Pancreas (tissue), 10 donors: ENCODE measurements around the gene SLC10A3. TPM values are rescaled to one million over a fixed set of nuclear protein-coding genes. Genes with fewer than 3 reads are reported as not detected.

Experiments
- ATAC-seq, 4 donors: fragments of 200-7000 bp; cut with Tn5 transposase; one replicate each; pipeline versions ENCODE4 v1.8.0 to v1.9.1; 2020; ENCODE audit warnings: mild to moderate bottlenecking in 4 of 4, moderate library complexity in 4 of 4
- DNase-seq, 6 donors: peaks; one replicate each; pipeline ENCODE4 v3.0.0-alpha.2; 2020
- FAIRE-seq: peaks from 2 replicates; lab custom pipeline; 2012; peaks lifted over from hg19 to GRCh38; lab: Jason Lieb, UNC
- H3K27ac ChIP-seq, 4 donors: fragments of 200-600 bp; sonication (generic); 1 replicate in 3 of 4; 2 replicates in 1 of 4; pipeline versions ENCODE4 v1.5.0 to v1.8.0; 2020
- H3K27me3 ChIP-seq, 4 donors: fragments of 200-600 bp; one replicate each; pipeline ENCODE4 v1.8.0; 2021
- H3K36me3 ChIP-seq, 3 donors: fragments of 200-600 bp; sonication (generic) in 1 of 3; one replicate each; pipeline versions ENCODE4 v1.5.0 to v1.8.0; 2020 to 2021
- H3K4me1 ChIP-seq, 3 donors: fragments of 200-600 bp; one replicate each; pipeline ENCODE4 v1.8.0; 2021
- H3K4me3 ChIP-seq, 4 donors: fragments of 200-600 bp; sonication (generic) in 2 of 4; one replicate each; pipeline versions ENCODE4 v1.5.0 to v1.8.0; 2020 to 2021
- H3K9me3 ChIP-seq, 4 donors: fragments of 200-600 bp; one replicate each; pipeline ENCODE4 v1.8.0; 2021
- WGBS, 2 donors: extraction: QIAGEN DNeasy Blood & Tissue Kit; methylation state at CpG; one replicate each; pipeline ENCODE4 v1.1.7; 2013; 5-methylcytosine and 5-hydroxymethylcytosine counted together
- intact Hi-C, 3 donors: fragments of 100-400 bp; cut with DNase I; formaldehyde crosslinking; loops; one replicate each; pipeline versions ENCODE4 v1.11.1 to v1.14.2; 2022
- polyA plus RNA-seq, 2 donors: library from polyadenylated mRNA; stranded (reverse); fragments of 200-250 nt; gene quantifications; one replicate each; pipeline ENCODE4 v1.2.3, GENCODE V29; 2013
- total RNA-seq, 6 donors: library from RNA; stranded (reverse); fragmentation: NEBNext Ultra II Directional in 4 of 6; extraction: Animal tissue kit (Norgen Biotek cat#: 25700) in 4 of 6; gene quantifications; one replicate each; pipeline versions ENCODE4 v1.2.1 to v1.2.4, GENCODE V29; 2021 to 2023
- TF ChIP-seq, protein P1 (sequence below), 4 donors: fragments of 200-600 bp; sonication (generic) in 3 of 4; IDR thresholded peaks; one replicate each; pipeline versions ENCODE4 v1.5.0 to v1.8.0; 2021; ENCODE audit warnings: antibody characterized with exemption in 4 of 4
- donor health status: healthy with polysubstance abuse.
- donor health status: DM: no; HTN: no; CAD: no; lungs with moderate emphysema.
- donor health status: DM: no; HTN: no; CAD: no.
- donor health status: control.
- donor health status: control.
- donor health status: Bipolar disorder and iron deficiency.
- donor health status: DM: yes; HTN: yes; CAD: no.
- donor health status: DM: no; HTN: no; CAD: no.
- donor health status: DM: no; HTN: no; CAD: no.
- donor health status: DM: yes; HTN: yes; CAD: no.

The SLC10A3 gene
- total and polyA plus RNA-seq, 8 donors, result 9.6 to 19.1 (median 11.6) TPM

DNA sequence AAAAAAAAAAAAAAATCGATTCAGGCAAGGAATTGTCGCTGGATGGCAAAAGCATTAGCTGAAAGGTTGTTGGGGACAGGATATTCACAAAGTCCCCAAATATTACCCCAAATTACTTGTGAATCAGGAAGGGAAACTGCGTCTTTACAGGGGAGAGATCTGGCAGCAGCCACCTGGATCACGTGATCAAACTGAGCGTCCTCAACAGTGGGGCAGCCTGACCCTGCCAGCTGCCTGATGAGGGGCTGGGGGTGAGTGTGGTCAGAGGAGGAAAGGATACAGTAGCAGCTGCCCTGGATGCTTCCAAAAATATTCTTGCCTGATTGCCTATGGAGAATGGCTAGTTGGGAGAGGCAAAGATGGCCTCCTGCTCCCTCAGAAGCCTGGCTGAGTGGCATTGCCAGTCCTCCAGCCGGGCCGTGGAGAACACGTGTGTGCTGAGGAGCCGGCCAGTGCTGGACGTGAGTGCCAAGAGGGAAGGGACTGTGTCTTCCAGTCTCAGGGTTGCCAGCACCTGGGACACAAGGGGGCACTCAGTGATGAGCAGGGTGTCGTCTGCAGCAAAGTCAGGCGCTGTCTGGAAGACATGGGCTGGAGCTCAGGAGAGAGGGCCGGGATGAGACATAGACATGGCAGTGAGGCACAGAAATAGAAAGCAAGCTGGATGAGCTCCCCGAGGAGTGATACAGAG lies 8.4 kb downstream of the SLC10A3 start:
- FAIRE-seq, result no peak

DNA sequence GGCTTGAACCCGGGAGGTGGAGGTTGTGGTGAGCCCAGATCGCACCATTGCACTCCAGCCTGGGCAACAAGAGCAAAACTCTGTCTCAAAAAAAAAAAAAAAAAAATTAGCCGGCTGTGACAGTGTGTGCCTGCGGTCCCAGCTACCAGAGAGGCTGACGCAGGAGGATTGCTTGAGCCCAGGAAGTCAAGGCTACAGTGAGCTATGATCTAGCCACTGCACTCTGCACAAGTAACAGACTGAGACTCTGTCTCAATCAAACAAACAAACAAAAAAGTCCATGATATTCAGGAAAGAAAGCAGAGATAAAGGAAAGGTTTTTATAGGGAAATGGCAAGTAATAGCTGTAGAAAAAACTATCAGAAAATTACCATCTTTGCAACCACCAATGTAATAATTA lies 9.2 kb downstream of the SLC10A3 start:
- Histone ChIP-seq H3K27ac (no peak overlapping the region), H3K4me1 (no peaks in the 10 kb centered on the region), H3K27me3 (no peaks in the 10 kb centered on the region), H3K36me3 (no peaks in the 10 kb centered on the region), H3K9me3 (no peaks in the 10 kb centered on the region), H3K4me3 (no peak overlapping the region)
- FAIRE-seq (no peak), DNase-seq (no peak), ATAC-seq (no peak)
- WGBS, 2 donors, result 75 to 88% methylated on average over 5 of the region's 5 CpGs
- TF ChIP-seq, protein P1, sequence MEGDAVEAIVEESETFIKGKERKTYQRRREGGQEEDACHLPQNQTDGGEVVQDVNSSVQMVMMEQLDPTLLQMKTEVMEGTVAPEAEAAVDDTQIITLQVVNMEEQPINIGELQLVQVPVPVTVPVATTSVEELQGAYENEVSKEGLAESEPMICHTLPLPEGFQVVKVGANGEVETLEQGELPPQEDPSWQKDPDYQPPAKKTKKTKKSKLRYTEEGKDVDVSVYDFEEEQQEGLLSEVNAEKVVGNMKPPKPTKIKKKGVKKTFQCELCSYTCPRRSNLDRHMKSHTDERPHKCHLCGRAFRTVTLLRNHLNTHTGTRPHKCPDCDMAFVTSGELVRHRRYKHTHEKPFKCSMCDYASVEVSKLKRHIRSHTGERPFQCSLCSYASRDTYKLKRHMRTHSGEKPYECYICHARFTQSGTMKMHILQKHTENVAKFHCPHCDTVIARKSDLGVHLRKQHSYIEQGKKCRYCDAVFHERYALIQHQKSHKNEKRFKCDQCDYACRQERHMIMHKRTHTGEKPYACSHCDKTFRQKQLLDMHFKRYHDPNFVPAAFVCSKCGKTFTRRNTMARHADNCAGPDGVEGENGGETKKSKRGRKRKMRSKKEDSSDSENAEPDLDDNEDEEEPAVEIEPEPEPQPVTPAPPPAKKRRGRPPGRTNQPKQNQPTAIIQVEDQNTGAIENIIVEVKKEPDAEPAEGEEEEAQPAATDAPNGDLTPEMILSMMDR (IDR thresholded peaks at IDR 0.05), result no peak
- intact Hi-C loops, result no loop called here

More for the DNA sequence above, 8.4 kb downstream of the SLC10A3 start:
- 68 to 77% methylated on average over 14 of the region's 14 CpGs for WGBS, 2 donors
- no peak overlapping the region for H3K4me3 ChIP-seq
- TF ChIP-seq, protein P1 (IDR thresholded peaks at IDR 0.05), result no peak
- intact Hi-C loops, result no loop called here
- H3K9me3 ChIP-seq, result no peaks in the 10 kb centered on the region
- H3K27ac ChIP-seq, result no peak overlapping the region
- ATAC-seq (no peak), DNase-seq (peak in 1 of 6 donors; percentile 58)
- no peaks in the 10 kb centered on the region for H3K4me1 ChIP-seq
- H3K36me3 ChIP-seq, result no peaks in the 10 kb centered on the region
- no peaks in the 10 kb centered on the region for H3K27me3 ChIP-seq

DNA sequence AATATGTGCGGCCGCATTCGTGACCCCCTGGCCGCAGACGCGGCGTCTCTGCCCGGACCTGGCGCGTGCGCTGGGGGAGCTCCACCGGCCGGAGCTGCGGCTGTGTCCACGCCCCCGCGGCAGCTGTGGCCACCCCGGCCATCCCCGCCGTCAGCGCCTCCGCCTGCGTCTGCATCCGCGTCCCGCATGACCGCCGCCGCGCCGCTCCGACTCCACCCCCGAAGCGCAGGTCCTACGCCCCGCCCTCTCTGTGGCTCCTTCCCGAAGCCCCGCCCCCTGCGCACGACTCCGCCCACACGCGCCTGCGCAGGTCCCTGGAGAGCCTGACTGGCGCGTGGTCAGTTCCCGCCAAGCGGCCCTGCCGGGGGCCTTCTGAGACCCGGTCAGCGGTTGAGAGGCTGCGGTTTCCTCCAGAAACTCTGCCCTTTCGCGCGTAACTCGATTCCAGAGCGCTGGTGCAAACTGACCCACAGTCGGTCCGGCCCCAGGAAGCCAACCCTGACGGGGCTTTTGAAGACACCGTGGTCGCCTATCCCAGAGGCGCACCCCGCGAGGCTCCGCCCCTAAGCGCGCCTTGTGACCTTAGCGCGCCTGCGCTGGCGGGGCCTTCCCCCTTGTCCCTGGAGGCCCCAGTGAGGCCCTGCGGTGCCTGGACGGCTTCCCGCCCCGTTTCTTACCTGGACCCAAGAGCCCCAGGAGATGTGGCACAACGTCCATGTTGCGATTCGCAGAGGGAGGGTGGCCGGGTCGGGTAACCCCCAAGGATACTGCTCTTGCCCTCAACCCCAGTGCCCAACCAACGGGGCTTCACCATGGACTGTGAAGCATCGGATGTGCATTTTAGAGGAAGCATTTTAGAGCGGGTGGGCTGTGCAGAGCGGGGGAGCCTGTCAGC lies 11.5 kb downstream of the SLC10A3 start, which contains the start of gene LAGE3:
Gene LAGE3, minus strand, starts transcription at position 554 of the 895 bp plus-strand sequence. Its CDS starts 366 bp downstream, at position 188.
- peaks cover 0 to 8% (median 0%) of the 10 kb centered on the region in 4 donors for H3K27me3 ChIP-seq
- ATAC-seq (peak; percentile 93 to 98 (median 95)), DNase-seq (peak; percentile 89 to 98 (median 96)), FAIRE-seq (no peak)
- 4 to 32% methylated on average over 76 to 85 of the region's 85 CpGs for WGBS, 2 donors
- intact Hi-C loops, result no loop called here
- H3K4me3 ChIP-seq, result peak within 1 kb of the TSS in 3 of 4 donors; percentile 15 to 41 (median 38)
- no peaks in the 10 kb centered on the region for H3K36me3 ChIP-seq
- H3K27ac ChIP-seq, result peak within 1 kb of the TSS; percentile 42 to 71 (median 62)
- no peaks in the 10 kb centered on the region for H3K4me1 ChIP-seq
- TF ChIP-seq, protein P1 (IDR thresholded peaks at IDR 0.05), result no peak
- no peaks in the 10 kb centered on the region for H3K9me3 ChIP-seq

DNA sequence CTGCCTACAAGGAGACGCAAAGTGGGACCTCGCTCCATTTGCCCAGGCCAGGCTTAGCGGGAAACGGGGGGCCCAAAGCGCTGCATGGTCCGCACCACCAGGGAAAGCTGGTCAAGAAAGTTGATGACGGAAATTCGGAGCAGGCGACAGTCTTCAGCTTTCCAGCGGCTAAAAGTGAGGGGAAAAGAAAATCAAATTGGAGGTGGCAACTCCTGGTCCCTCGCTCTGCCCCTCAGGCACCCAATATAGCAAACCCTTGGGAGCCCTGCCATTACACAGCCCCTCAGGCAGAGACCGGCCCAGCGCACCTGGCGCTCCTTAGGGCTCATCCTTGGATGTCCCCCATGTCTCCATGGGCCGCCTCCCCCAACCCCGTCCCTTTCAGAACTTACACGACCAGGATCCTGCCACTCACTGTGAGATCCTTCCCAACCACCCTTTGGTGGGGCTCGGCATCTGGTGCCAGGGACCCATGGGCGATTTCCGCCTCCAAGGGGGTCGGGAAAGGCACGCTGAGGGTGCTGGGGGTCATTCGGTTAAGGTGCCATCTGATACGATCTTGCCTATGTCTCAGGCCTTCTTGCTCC lies 12.4 kb downstream of the SLC10A3 start:
- ATAC-seq, result no peak
- Histone ChIP-seq H3K9me3 (no peaks in the 10 kb centered on the region), H3K4me1 (no peaks in the 10 kb centered on the region), H3K27me3 (peaks cover 0 to 8% (median 0%) of the 10 kb centered on the region in 4 donors), H3K4me3 (peak overlapping the region in 3 of 4 donors; percentile 15 to 41 (median 38)), H3K36me3 (no peaks in the 10 kb centered on the region), H3K27ac (peak overlapping the region in 1 of 4 donors; percentile 58)
- TF ChIP-seq, protein P1 (IDR thresholded peaks at IDR 0.05), result no peak
- 57 to 72% methylated on average over 19 to 24 of the region's 24 CpGs for WGBS, 2 donors
- peak in 1 of 6 donors; percentile 67 for DNase-seq
- no peak for FAIRE-seq
- intact Hi-C loops, result no loop called here
